Measurements from ENCODE around the gene RHBDD1. TPM values are rescaled to one million over a fixed set of nuclear protein-coding genes. Genes with fewer than 3 reads are reported as not detected.
A peak's percentile ranks its signal among the peaks of the same experiment; 100 is the strongest.

RHBDD1 gene
- total and polyA plus RNA-seq, 2 experiments from 2014 or later = 20.1 to 20.9 TPM

- H3K4me3 ChIP-seq = no peak overlapping the region
- TF ChIP-seq EZH2 (IDR thresholded peaks at IDR 0.05; ENCODE audit: borderline replicate concordance) (no peak), EZH2phosphoT487 (IDR thresholded peaks at IDR 0.05; ENCODE audit: low read depth, severe bottlenecking, unreplicated experiment) (no peak), CTCF (IDR thresholded peaks at IDR 0.05; ENCODE audit: poor library complexity) (no peak)
Measured at GRCh38 chr2:226803410-226803809, 32.4 kb upstream of the RHBDD1 start.

GRCh38 chr2:226813148-226813701, 22.6 kb upstream of the RHBDD1 start:
- H3K9me3 ChIP-seq (ENCODE audit: low read depth) = no peaks in the 10 kb centered on the region
- peak; percentile 18 for DNase-seq (ENCODE audit: low spot score)
- no peaks in the 10 kb centered on the region for H3K4me1 ChIP-seq (ENCODE audit: insufficient read depth)
- no peaks in the 10 kb centered on the region for H3K27me3 ChIP-seq
- no peaks in the 10 kb centered on the region for H3K36me3 ChIP-seq (replicated peaks; ENCODE audit: insufficient read depth, low read depth)
- H3K27ac ChIP-seq = no peak overlapping the region
- H3K9me2 ChIP-seq (replicated peaks; ENCODE audit: insufficient read depth) = no peaks in the 10 kb centered on the region
- H3K4me2 ChIP-seq = no peak overlapping the region
- WGBS (ENCODE audit: low lambda C conversion rate, missing lambda C conversion rate) = 97% methylated on average over 1 of the region's 1 CpG
- H3K4me3 ChIP-seq = no peak overlapping the region
- no peak overlapping the region for H2AFZ ChIP-seq
- H3K79me2 ChIP-seq = no peaks in the 10 kb centered on the region
- no peaks in the 10 kb centered on the region for H4K20me1 ChIP-seq (ENCODE audit: insufficient read depth, poor library complexity, severe bottlenecking)
- no peak for TF ChIP-seq EZH2phosphoT487 (IDR thresholded peaks at IDR 0.05; ENCODE audit: low read depth, severe bottlenecking, unreplicated experiment)
- peak; percentile 34 for TF ChIP-seq CTCF (IDR thresholded peaks at IDR 0.05; ENCODE audit: poor library complexity)

More at GRCh38 chr2:226803410-226803809, 32.4 kb upstream of the RHBDD1 start:
- H3K9me2 ChIP-seq (replicated peaks; ENCODE audit: insufficient read depth) = no peaks in the 10 kb centered on the region
- H3K27ac ChIP-seq = no peak overlapping the region
- no peaks in the 10 kb centered on the region for H3K27me3 ChIP-seq
- DNase-seq (ENCODE audit: low spot score) = no peak
- H4K20me1 ChIP-seq (ENCODE audit: insufficient read depth, poor library complexity, severe bottlenecking) = no peaks in the 10 kb centered on the region
- H3K4me1 ChIP-seq (ENCODE audit: insufficient read depth) = peaks cover 9% of the 10 kb centered on the region
- WGBS (ENCODE audit: low lambda C conversion rate, missing lambda C conversion rate) = 58% methylated on average over 1 of the region's 1 CpG
- H3K36me3 ChIP-seq (replicated peaks; ENCODE audit: insufficient read depth, low read depth) = no peaks in the 10 kb centered on the region
- H3K9me3 ChIP-seq (ENCODE audit: low read depth) = no peaks in the 10 kb centered on the region
- no peak overlapping the region for H3K4me2 ChIP-seq
- H2AFZ ChIP-seq = no peak overlapping the region
- peaks cover 11% of the 10 kb centered on the region for H3K79me2 ChIP-seq

GRCh38 chr2:226818930-226819329, 16.9 kb upstream of the RHBDD1 start:
- Histone ChIP-seq H3K79me2 (no peaks in the 10 kb centered on the region), H3K9me2 (replicated peaks; ENCODE audit: insufficient read depth) (no peaks in the 10 kb centered on the region), H3K4me1 (ENCODE audit: insufficient read depth) (no peaks in the 10 kb centered on the region), H4K20me1 (ENCODE audit: insufficient read depth, poor library complexity, severe bottlenecking) (no peaks in the 10 kb centered on the region), H2AFZ (no peak overlapping the region), H3K4me3 (no peak overlapping the region), H3K27ac (no peak overlapping the region), H3K36me3 (replicated peaks; ENCODE audit: insufficient read depth, low read depth) (no peaks in the 10 kb centered on the region), H3K27me3 (no peaks in the 10 kb centered on the region), H3K4me2 (no peak overlapping the region), H3K9me3 (ENCODE audit: low read depth) (no peaks in the 10 kb centered on the region)
- TF ChIP-seq EZH2 (IDR thresholded peaks at IDR 0.05; ENCODE audit: borderline replicate concordance) (no peak), CTCF (IDR thresholded peaks at IDR 0.05; ENCODE audit: poor library complexity) (no peak), EZH2phosphoT487 (IDR thresholded peaks at IDR 0.05; ENCODE audit: low read depth, severe bottlenecking, unreplicated experiment) (no peak)
- DNase-seq (ENCODE audit: low spot score) = no peak
- WGBS (ENCODE audit: low lambda C conversion rate, missing lambda C conversion rate) = 87% methylated on average over 3 of the region's 3 CpGs

All from hepatocyte (in vitro differentiated cells).